Measurements from ENCODE around the gene BCL6B.
"Not testable (repeated sequence)": the region's sequence is repeated elsewhere in the genome, so short reads cannot be mapped to it uniquely, and the experiment has no call there.

The BCL6B gene

GRCh38 chr17:7027335-7027734 lies 4.5 kb downstream of the BCL6B start:
- no peak for DNase-seq (ENCODE audit: low spot score)

GRCh38 chr17:7029096-7029495 lies 6.2 kb downstream of the BCL6B start:
- no peak for DNase-seq (ENCODE audit: low spot score)

- DNase-seq (ENCODE audit: low spot score), result no peak
These were observed 6.8 kb downstream of the BCL6B start for GRCh38 chr17:7029659-7030058.

GRCh38 chr17:7034955-7035590 lies 12.2 kb downstream of the BCL6B start:
- no peak for DNase-seq (ENCODE audit: low spot score)

GRCh38 chr17:7035591-7036368 lies 12.9 kb downstream of the BCL6B start, which contains the start of gene SLC16A13:
Gene SLC16A13, plus strand, starts transcription at chr17:7036015. Its CDS starts 368 bp downstream, at chr17:7036383.
- DNase-seq (ENCODE audit: low spot score), result peak; percentile 91

- no peak for DNase-seq (ENCODE audit: low spot score)
These were observed 15.4 kb downstream of the BCL6B start for GRCh38 chr17:7038025-7038862.

- DNase-seq (ENCODE audit: low spot score), result no peak
These were observed 17.0 kb downstream of the BCL6B start for GRCh38 chr17:7039832-7040231.

GRCh38 chr17:7041607-7042500 lies 19.0 kb downstream of the BCL6B start:
- DNase-seq (ENCODE audit: low spot score), result no peak

GRCh38 chr17:7042501-7043181 lies 19.8 kb downstream of the BCL6B start:
- no peak for DNase-seq (ENCODE audit: low spot score)

GRCh38 chr17:7043182-7043496 lies 20.3 kb downstream of the BCL6B start:
- DNase-seq (ENCODE audit: low spot score), result no peak

GRCh38 chr17:7043497-7044198 lies 20.8 kb downstream of the BCL6B start, which contains the start of gene SLC16A11:
Gene SLC16A11, minus strand, starts transcription at chr17:7044092. Its CDS starts 579 bp downstream, at chr17:7043513.
- no peak for DNase-seq (ENCODE audit: low spot score)

- DNase-seq (ENCODE audit: low spot score), result peak; percentile 68
These were observed 22.8 kb downstream of the BCL6B start for GRCh38 chr17:7045492-7046126.

- peak; percentile 20 for DNase-seq (ENCODE audit: low spot score)
These were observed 23.4 kb downstream of the BCL6B start for GRCh38 chr17:7046127-7046724.

- DNase-seq (ENCODE audit: low spot score), result peak; percentile 31
These were observed 24.0 kb downstream of the BCL6B start for GRCh38 chr17:7046725-7047397.

GRCh38 chr17:7047566-7047965 lies 24.7 kb downstream of the BCL6B start:
- no peak for DNase-seq (ENCODE audit: low spot score)

GRCh38 chr17:7048968-7049367 lies 26.1 kb downstream of the BCL6B start:
- DNase-seq (ENCODE audit: low spot score), result no peak

- not testable (repeated sequence) for DNase-seq (ENCODE audit: low spot score)
These were observed 27.7 kb downstream of the BCL6B start for GRCh38 chr17:7050583-7050982.

- DNase-seq (ENCODE audit: low spot score), result no peak
These were observed 33.5 kb downstream of the BCL6B start for GRCh38 chr17:7056386-7056785.
